HG03460 (cell line): ENCODE measurements around the gene PCSK4.
"Not testable (repeated sequence)": the region's sequence is repeated elsewhere in the genome, so short reads cannot be mapped to it uniquely, and the experiment has no call there.

ENCODE experiments used
- ATAC-seq: cut with Tn5 transposase; IDR thresholded peaks from one replicate; pipeline ENCODE4 v1.9.1; 2021; ENCODE audit not compliant: unreplicated experiment

Gene PCSK4

GRCh38 chr19:1490311-1491113 lies at the start of gene PCSK4:
Gene PCSK4, minus strand, starts transcription at chr19:1490350. Its CDS starts 4 bp downstream, at chr19:1490346.
- peak; percentile 82 for ATAC-seq

DNA sequence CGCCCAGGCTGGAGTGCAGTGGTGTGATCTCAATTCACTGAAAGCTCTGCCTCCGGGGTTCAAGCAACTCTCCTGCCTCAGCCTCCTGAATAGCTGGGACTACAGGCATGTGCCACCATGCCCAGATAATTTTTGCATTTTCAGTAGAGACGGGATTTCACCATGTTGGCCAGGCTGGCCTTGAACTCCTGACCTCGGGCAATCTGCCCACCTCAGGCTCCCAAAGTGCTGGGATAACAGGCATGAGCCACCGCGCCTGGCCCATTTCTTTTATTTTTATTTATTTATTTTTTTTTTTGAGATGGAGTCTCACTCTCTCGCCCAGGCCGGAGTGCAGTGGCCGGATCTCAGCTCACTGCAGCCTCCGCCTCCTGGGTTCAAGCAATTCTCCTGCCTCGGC lies 49.6 kb upstream of the PCSK4 start:
- not testable (repeated sequence) for ATAC-seq

DNA sequence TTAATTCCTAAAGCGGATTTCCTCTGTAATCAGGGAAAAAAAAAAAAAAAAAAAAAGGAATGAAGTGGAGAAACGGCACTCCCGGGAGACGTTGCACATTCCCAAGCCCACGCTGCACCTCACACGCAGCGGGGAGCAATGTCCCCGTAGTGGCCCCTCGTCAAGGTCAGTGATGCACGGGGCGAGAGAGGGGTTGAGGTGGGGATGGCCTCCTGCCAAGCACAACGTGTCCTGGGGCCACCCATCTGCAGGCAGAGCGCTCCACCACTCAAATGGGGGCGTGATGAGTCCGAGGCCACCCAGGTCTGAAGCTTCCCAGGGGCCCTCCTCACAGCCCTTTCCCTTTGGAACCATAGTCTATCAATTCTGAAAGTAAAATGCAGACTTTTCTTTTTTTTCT lies 48.8 kb upstream of the PCSK4 start:
- ATAC-seq: no peak

DNA sequence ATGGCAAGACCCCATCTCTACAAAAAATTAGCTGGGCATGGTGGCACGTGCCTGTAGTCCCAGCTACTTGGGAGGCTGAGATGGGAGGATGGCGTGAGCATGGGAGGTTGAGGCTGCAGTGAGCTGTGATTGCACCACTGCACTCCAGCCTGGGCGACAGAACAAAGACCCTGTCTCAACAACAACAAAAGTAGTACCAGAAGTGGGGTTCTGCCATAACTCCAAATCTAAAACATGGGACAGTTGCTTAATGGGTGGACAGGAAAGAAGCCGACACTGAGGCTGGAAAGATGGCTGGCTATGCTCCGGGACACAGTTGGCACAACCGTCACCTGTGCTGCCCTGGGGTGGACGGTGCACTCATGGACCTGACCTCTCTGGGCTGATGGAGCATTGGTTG lies 45.5 kb upstream of the PCSK4 start:
- not testable (repeated sequence) for ATAC-seq

DNA sequence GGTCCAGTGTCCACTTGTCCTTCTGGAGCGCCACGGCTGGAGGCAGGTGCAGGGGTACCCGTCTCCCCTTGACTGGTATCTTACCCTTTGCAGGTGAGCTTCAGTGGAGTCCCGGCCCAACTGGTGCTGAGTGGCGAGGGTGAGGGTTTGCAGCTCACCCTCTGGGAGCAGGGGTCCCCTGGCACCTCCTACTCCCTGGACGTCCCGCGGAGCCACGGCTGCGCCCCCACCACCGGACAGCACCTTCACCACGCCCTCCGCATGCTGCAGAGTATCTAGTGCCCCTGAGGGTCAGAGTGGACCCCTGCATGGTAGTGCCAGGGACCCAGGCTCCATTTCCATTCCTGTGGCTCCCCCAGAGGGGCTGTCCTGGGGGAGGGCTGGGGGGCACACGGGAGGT lies 44.8 kb upstream of the PCSK4 start:
- no peak for ATAC-seq

- no peak for ATAC-seq
Observed at GRCh38 chr19:1533510-1534150, 43.5 kb upstream of the PCSK4 start.

- ATAC-seq: no peak
Observed at GRCh38 chr19:1532003-1532402, 41.9 kb upstream of the PCSK4 start.

DNA sequence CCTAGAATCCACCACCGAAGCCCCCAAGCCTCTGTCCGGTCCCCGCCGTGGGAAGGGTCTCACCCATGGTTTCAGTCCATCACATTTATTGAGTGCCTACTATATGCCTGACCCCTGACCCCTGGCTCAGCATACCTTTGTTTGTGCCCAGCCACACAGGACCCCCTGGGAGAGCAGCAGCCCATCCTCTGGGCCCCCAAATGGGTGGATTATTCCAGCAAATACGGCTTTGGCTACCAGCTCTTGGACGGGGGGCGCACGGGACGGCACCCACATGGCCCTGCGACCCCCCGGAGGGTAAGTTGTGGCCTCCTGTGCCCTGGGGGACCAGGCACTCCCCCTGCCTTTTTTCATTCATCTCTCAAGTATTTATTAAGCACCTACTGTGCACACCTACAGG lies 41.4 kb upstream of the PCSK4 start:
- no peak for ATAC-seq

DNA sequence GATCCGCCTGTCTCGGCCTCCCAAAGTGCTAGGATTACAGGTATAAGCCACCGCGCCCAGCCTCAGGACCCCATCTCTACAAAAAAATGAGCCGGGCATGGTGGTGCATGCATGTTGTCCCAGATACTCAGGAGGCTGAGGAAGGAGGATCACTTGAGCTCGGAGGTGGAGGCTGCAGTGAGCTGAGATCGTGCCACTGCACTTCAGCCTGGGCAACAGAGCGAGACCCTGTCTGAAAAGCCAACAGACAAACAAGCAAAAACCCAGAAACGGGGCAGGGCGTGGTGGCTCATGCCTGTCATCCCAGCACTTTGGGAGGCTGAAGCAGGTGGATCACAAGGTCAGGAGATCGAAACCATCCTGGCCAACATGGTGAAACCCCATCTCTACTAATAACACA lies 40.7 kb upstream of the PCSK4 start:
- ATAC-seq: not testable (repeated sequence)

- no peak for ATAC-seq
Observed at GRCh38 chr19:1529430-1529816, 39.3 kb upstream of the PCSK4 start.

GRCh38 chr19:1528596-1529429 lies 38.7 kb upstream of the PCSK4 start:
- ATAC-seq: no peak

- ATAC-seq: no peak
Observed at GRCh38 chr19:1527650-1528309, 37.6 kb upstream of the PCSK4 start.

DNA sequence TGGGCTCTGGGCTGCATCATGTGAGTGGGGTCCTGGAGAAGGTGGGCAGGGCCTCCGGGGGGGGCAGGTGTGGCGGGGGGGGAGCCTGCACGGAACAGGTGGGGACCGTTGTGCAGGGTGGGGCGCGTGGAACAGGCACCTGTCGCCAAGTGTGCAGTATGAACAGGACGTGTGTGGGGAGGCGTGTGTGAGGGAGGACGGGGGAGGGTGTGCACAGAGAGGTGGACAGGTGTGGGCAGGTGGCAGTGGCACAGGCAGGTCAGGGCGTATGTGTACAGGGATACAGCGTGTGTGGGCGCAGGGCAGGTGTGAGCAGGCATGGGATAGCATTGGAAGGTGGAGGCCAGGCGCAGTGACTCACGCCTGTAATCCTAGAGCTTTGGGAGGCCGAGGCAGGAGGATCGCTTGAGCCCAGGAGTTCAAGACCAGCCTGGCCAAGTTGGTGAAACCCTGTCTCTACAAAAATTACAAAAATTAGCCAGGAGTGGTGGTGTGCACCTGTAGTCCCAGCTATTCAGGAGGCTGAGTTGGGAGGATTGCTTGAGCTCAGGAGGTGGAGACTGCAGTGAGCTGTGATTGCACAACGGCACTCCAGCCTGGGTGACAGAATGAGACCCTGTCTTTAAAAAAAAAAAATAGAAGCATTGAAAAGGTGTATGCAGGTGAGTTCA lies 37.0 kb upstream of the PCSK4 start:
- ATAC-seq: no peak

DNA sequence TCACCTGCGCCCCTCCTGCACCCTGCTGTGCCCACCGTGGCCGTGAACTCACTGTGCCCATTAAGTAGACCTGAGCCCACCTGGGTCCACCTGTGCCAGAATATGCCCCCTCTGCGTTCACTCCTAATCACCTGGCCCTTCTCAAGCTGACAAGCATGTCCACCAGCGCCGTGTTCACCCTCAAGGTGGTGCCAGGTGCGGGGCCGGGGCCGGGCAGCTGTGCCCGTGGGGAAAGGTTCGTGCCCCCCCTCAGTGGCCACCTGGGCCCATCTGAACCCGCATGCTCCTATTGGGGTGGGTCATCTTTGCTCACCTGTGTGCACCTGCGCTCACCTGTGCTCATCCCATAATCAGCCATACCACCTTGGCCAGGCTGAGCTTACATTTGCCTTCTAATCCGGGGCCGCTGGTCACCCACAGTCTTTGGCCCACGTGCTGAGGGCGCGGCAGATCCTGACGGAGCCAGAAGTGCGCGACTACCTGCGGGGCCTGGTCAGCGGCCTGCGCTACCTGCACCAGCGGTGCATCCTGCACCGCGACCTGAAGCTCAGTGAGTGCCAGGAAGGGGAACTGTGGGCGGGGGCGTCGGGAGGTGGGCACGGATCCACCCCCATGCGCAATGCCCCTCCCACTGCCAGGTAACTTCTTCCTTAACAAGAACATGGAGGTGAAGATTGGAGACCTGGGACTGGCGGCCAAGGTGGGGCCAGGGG lies 36.1 kb upstream of the PCSK4 start:
- ATAC-seq: no peak

- no peak for ATAC-seq
Observed at GRCh38 chr19:1525343-1525742, 35.2 kb upstream of the PCSK4 start.

DNA sequence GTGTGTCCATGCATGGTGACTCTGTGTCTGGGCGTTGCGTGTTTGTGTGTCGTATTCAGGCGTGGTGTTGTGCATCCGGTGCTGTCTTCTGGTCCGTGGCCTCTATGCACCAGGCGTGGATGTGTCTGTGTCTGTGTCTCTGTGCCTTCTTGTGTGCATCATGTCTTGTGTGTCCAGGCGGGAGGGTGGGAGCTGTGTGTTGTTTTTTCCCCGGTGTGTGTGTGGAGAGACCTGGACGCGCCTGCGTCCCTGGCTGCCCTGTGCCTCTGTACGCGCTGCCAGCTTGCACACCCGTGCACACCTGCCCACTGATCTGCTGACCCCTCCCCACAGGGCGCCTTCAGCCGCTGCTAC lies 34.8 kb upstream of the PCSK4 start:
- no peak for ATAC-seq

GRCh38 chr19:1524287-1524971 lies 34.3 kb upstream of the PCSK4 start:
- ATAC-seq: no peak

DNA sequence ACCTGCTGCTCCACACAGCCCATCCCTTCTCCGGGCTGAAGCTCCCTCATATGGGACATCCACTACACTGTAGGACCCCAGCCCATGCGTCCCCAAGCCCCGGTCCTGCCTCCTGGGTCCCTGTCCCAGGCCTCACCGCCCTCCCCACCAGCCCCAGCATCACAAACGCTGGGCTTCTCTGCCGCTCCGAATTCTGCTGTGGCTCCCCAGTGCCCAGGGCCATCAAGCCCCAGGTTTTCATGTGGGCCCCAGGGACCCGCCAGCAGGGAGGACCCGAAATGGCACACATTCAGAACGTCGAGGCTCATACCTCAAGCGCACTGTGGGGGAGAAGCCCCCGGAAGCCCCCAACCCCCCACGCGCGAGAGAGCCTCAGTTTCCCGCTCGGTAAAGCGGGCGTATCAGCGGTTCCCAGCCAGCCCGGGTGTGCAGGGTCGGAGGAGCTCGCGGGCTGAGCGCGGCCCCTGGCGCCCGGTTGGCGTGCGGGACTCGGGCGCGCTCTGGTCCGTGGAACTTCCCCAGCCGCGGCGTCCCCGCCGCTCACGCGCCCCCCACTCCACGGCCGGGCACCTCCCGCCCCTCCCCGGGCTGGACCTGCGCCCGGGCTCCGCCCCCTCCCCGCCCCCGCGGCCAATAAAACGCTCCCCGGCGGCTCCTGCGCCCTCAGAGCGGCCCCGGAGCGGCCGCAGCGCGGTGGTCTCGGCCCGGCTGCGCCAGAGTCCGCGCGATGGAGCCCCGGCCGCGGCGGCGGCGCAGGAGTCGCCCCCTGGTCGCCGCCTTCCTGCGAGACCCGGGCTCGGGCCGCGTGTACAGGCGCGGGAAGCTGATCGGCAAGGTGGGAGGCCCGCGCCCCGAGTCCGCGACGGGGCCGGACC lies 33.5 kb upstream of the PCSK4 start, which contains the start of gene PLK5:
PLK5 (plus strand) TSS at position 666 of the 875 bp plus-strand sequence. CDS start 2,920 bp downstream, outside the sequence.
- ATAC-seq: no peak
